ENCODE data around the gene PLAAT2.

Gene PLAAT2

GRCh38 chr11:63512816-63513215 lies 50.4 kb downstream of the PLAAT2 start:
- no peak for DNase-seq

GRCh38 chr11:63511048-63511748 lies 52.0 kb downstream of the PLAAT2 start:
- DNase-seq, result no peak

GRCh38 chr11:63510360-63511047 lies 52.7 kb downstream of the PLAAT2 start:
- DNase-seq, result no peak

- no peak for DNase-seq
Measured at GRCh38 chr11:63508745-63509144, 54.4 kb downstream of the PLAAT2 start.

GRCh38 chr11:63508009-63508408 lies 55.2 kb downstream of the PLAAT2 start:
- no peak for DNase-seq

GRCh38 chr11:63507511-63507910 lies 55.7 kb downstream of the PLAAT2 start:
- DNase-seq, result no peak

- no peak for DNase-seq
Measured at GRCh38 chr11:63506876-63507275, 56.3 kb downstream of the PLAAT2 start.

- DNase-seq, result no peak
Measured at GRCh38 chr11:63505857-63506528, 57.2 kb downstream of the PLAAT2 start, which contains the start of gene LGALS12. TSS of gene LGALS12 (plus strand) at chr11:63506084. CDS start at chr11:63506459, 375 bp downstream.

GRCh38 chr11:63504933-63505586 lies 58.1 kb downstream of the PLAAT2 start:
- no peak for DNase-seq

- no peak for DNase-seq
Measured at GRCh38 chr11:63504054-63504453, 59.1 kb downstream of the PLAAT2 start.

GRCh38 chr11:63503492-63503891 lies 59.7 kb downstream of the PLAAT2 start:
- DNase-seq, result no peak

All from activated CD4-positive, CD25-positive, alpha-beta regulatory T cell treated with anti-CD3 and anti-CD28 coated beads, Interleukin-2, amount 50 U/mL, for 72 hours (primary cell).